Keratinocyte (primary cell): Measurements from ENCODE around the gene GATA2. TPM values are rescaled to one million over a fixed set of nuclear protein-coding genes. Genes with fewer than 3 reads are reported as not detected.

Experiments
- DNase-seq: peaks from one replicate; pipeline ENCODE4 v3.0.0-alpha.2; 2011; ENCODE audit warnings: low read depth, missing footprints, low spot score
- FAIRE-seq: peaks from 2 replicates; lab custom pipeline; 2011; peaks lifted over from hg19 to GRCh38; lab: Jason Lieb, UNC
- H2AFZ ChIP-seq: 2 replicates; pipeline ENCODE4 v1.6.0; 2012; ENCODE audit warnings: low read length, control low read depth, inconsistent platforms; ENCODE audit not compliant: control insufficient read depth
- H3K27ac ChIP-seq: 2 replicates; pipeline ENCODE4 v1.5.1; 2011; ENCODE audit warnings: low read length; ENCODE audit not compliant: control insufficient read depth, insufficient read depth
- H3K27me3 ChIP-seq: 3 replicates; pipeline ENCODE4 v1.6.0; 2011; ENCODE audit warnings: low read length; ENCODE audit not compliant: control insufficient read depth, insufficient read depth; ENCODE audit errors: extremely low read depth
- H3K36me3 ChIP-seq, 2 experiments: 2 replicates in 1 of 2; 3 replicates in 1 of 2; pipeline ENCODE4 v1.5.1; 2011; ENCODE audit warnings: low read length in 2 of 2, mild to moderate bottlenecking in 1 of 2; ENCODE audit not compliant: control insufficient read depth in 2 of 2, insufficient read depth in 2 of 2; ENCODE audit errors: extremely low read depth in 1 of 2
- H3K4me1 ChIP-seq: 3 replicates; pipeline ENCODE4 v1.5.1; 2011; ENCODE audit warnings: low read length; ENCODE audit not compliant: control insufficient read depth, insufficient read depth; ENCODE audit errors: extremely low read depth
- H3K4me2 ChIP-seq: 3 replicates; pipeline ENCODE4 v1.6.0; 2011; ENCODE audit warnings: low read depth, low read length; ENCODE audit not compliant: control insufficient read depth, insufficient read depth; ENCODE audit errors: extremely low read depth
- H3K4me3 ChIP-seq, 3 experiments: fragments of 200-600 bp in 1 of 3; sonication (generic) in 1 of 3; 2 replicates in 2 of 3; 3 replicates in 1 of 3; pipeline ENCODE4 v1.5.1; 2011 to 2016; ENCODE audit warnings: low read length in 3 of 3, mild to moderate bottlenecking in 3 of 3, control low read depth in 2 of 3, inconsistent platforms in 1 of 3, low read depth in 1 of 3, mixed read lengths in 1 of 3, mixed run types in 1 of 3, moderate library complexity in 1 of 3; ENCODE audit not compliant: control insufficient read depth in 2 of 3, insufficient read depth in 2 of 3; ENCODE audit errors: extremely low read depth in 1 of 3
- H3K79me2 ChIP-seq: 2 replicates; pipeline ENCODE4 v1.6.0; 2012; ENCODE audit warnings: low read length; ENCODE audit not compliant: control insufficient read depth, insufficient read depth
- H3K9ac ChIP-seq: 3 replicates; pipeline ENCODE4 v1.6.0; 2011; ENCODE audit warnings: low read length; ENCODE audit not compliant: control insufficient read depth, insufficient read depth; ENCODE audit errors: extremely low read depth
- H3K9me1 ChIP-seq: 3 replicates; pipeline ENCODE4 v1.6.0; 2011; ENCODE audit warnings: low read length; ENCODE audit not compliant: control insufficient read depth, insufficient read depth; ENCODE audit errors: extremely low read depth
- H3K9me3 ChIP-seq: 2 replicates; pipeline ENCODE4 v1.5.1; 2012; ENCODE audit warnings: low read depth, low read length; ENCODE audit not compliant: control insufficient read depth
- H4K20me1 ChIP-seq: 3 replicates; pipeline ENCODE4 v1.6.0; 2011; ENCODE audit warnings: low read length; ENCODE audit not compliant: control insufficient read depth, insufficient read depth; ENCODE audit errors: extremely low read depth
- CTCF ChIP-seq, 3 experiments: IDR thresholded peaks in 1 of 3; conservative IDR thresholded peaks in 1 of 3; optimal IDR thresholded peaks in 1 of 3; 2 replicates in 2 of 3; 3 replicates in 1 of 3; pipeline versions ENCODE3 to v1.5.1; 2011; ENCODE audit warnings: low read length in 3 of 3, mild to moderate bottlenecking in 3 of 3, moderate library complexity in 2 of 3, control low read depth in 1 of 3, inconsistent platforms in 1 of 3; ENCODE audit not compliant: insufficient read depth in 2 of 3; ENCODE audit errors: extremely low read depth in 1 of 3
- EZH2 ChIP-seq: IDR thresholded peaks from one replicate; pipeline ENCODE4 v1.6.1; 2012; ENCODE audit warnings: inconsistent platforms, mild to moderate bottlenecking, low read length, moderate library complexity
- dilution Hi-C: fragments of 300-500 bp; cut with MboI; formaldehyde crosslinking; loops from one replicate; pipeline ENCODE4 v1.7.0; 2020; ENCODE audit warnings: low sequenced_read_pairs; ENCODE audit not compliant: extremely low pct_ligation_motif_present
- polyA plus RNA-seq, 5 experiments: library from polyadenylated mRNA; depleted of rRNA in 3 of 5; stranded (reverse) in 3 of 5; stranded (forward) in 1 of 5; unstranded in 1 of 5; fragments of >200 nt; gene quantifications; 1 replicate in 1 of 5; 2 replicates in 3 of 5; 3 replicates in 1 of 5; pipeline versions ENCODE4 v1.2.1 to v1.2.3, GENCODE V29; 2011 to 2012; ENCODE audit warnings: missing spikeins in 2 of 5, low read depth in 1 of 5, low replicate concordance in 1 of 5

Gene GATA2
- polyA plus RNA-seq, 1 donor (not counting 4 experiments of a cell fraction or from before 2014, with no cell fraction given), result not detected

GRCh38 chr3:128502712-128503111, 9.7 kb upstream of the GATA2 start:
- dilution Hi-C loops, result no loop called here

GRCh38 chr3:128501431-128501830, 8.4 kb upstream of the GATA2 start:
- Histone ChIP-seq H3K9me1 (no peaks in the 10 kb centered on the region), H3K9me3 (no peaks in the 10 kb centered on the region), H3K27me3 (peaks cover 35% of the 10 kb centered on the region), H3K79me2 (no peaks in the 10 kb centered on the region), H3K4me3 (no peak overlapping the region), H3K27ac (no peak overlapping the region), H2AFZ (no peak overlapping the region), H3K36me3 (no peaks in the 10 kb centered on the region), H3K4me2 (no peak overlapping the region), H4K20me1 (no peaks in the 10 kb centered on the region), H3K4me1 (no peaks in the 10 kb centered on the region), H3K9ac (no peak overlapping the region)
- FAIRE-seq, result no peak
- dilution Hi-C loops, result no loop called here
- no peak for DNase-seq
- TF ChIP-seq CTCF (optimal IDR thresholded peaks at IDR 0.05 in 1 of 3, IDR thresholded peaks at IDR 0.05 in 1 of 3, conservative IDR thresholded peaks at IDR 0.05 in 1 of 3; ENCODE audit: extremely low read depth in 1 of 3, insufficient read depth in 2 of 3, low read length in 3 of 3), result no peak
- TF ChIP-seq EZH2, result no peak

More at GRCh38 chr3:128502712-128503111, 9.7 kb upstream of the GATA2 start:
- Histone ChIP-seq H3K4me3 (no peak overlapping the region), H3K36me3 (no peaks in the 10 kb centered on the region), H3K27ac (no peak overlapping the region), H3K9me1 (no peaks in the 10 kb centered on the region), H3K9ac (no peak overlapping the region), H3K9me3 (no peaks in the 10 kb centered on the region), H3K79me2 (no peaks in the 10 kb centered on the region), H3K4me2 (no peak overlapping the region), H3K4me1 (no peaks in the 10 kb centered on the region), H2AFZ (no peak overlapping the region), H4K20me1 (no peaks in the 10 kb centered on the region), H3K27me3 (peaks cover 23% of the 10 kb centered on the region)
- TF ChIP-seq CTCF (optimal IDR thresholded peaks at IDR 0.05 in 1 of 3, IDR thresholded peaks at IDR 0.05 in 1 of 3, conservative IDR thresholded peaks at IDR 0.05 in 1 of 3; ENCODE audit: extremely low read depth in 1 of 3, insufficient read depth in 2 of 3, low read length in 3 of 3) (no peak), EZH2 (no peak)
- FAIRE-seq (no peak), DNase-seq (no peak)
